ENCODE results near the gene TMEM271. TPM values are rescaled to one million over a fixed set of nuclear protein-coding genes. Genes with fewer than 3 reads are reported as not detected.
"Not testable (repeated sequence)": the region's sequence is repeated elsewhere in the genome, so short reads cannot be mapped to it uniquely, and the experiment has no call there.

The TMEM271 gene
- total RNA-seq, 1 experiment from 2014 or later = not detected

GRCh38 chr4:610411-611261, 34.5 kb upstream of the TMEM271 start:
- peak; percentile 91 for DNase-seq (ENCODE audit: low read depth)

- DNase-seq (ENCODE audit: low read depth) = no peak
Measured at GRCh38 chr4:609400-610050, 33.4 kb upstream of the TMEM271 start.

GRCh38 chr4:608236-608635, 32.1 kb upstream of the TMEM271 start:
- DNase-seq (ENCODE audit: low read depth) = no peak

- no peak for DNase-seq (ENCODE audit: low read depth)
Measured at GRCh38 chr4:605702-606425, 29.8 kb upstream of the TMEM271 start.

DNA sequence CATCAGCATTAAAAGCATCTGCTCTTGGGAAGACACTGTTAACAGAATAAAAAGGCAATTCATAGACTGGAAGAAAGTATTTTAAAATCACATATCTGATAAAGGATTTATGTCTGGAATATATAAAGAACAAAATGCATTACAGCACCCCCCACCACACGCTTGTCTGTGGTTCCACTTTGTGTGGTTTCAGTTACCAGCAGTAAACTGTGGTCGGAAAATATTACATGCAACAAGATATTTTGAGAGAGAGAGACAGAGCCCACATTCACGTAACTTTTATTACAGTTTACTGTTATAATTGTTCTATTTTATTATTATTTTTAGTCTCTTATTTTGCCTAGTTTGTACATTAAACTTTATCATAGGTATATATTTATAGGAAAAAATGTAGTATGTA, 28.0 kb upstream of the TMEM271 start:
- DNase-seq (ENCODE audit: low read depth) = no peak

GRCh38 chr4:602559-602942, 26.5 kb upstream of the TMEM271 start:
- DNase-seq (ENCODE audit: low read depth) = peak; percentile 30

- DNase-seq (ENCODE audit: low read depth) = no peak
Measured at GRCh38 chr4:601612-602558, 25.8 kb upstream of the TMEM271 start.

- DNase-seq (ENCODE audit: low read depth) = no peak
Measured at GRCh38 chr4:600850-601515, 24.9 kb upstream of the TMEM271 start.

DNA sequence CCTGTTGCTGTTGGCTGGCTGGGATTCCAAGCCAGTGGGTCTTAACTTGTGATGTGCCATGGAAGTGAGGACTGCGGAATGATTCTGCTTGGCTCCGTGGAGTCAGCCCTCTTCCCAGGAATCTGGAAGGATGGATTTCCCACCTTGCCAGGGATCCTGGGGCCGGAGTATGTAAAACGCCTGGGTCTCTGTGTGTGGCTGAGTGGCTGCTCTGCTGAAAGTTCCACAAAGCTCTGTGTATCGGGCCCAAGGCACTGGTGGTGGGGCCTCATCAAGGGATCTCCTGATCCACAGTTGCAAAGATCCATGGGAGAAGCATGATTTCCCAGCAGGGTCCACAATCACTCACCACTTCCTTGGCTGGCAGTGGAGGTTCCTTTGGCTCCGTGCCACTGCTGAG, 24.1 kb upstream of the TMEM271 start:
- no peak for DNase-seq (ENCODE audit: low read depth)

- DNase-seq (ENCODE audit: low read depth) = no peak
Measured at GRCh38 chr4:598925-599324, 22.8 kb upstream of the TMEM271 start.

DNA sequence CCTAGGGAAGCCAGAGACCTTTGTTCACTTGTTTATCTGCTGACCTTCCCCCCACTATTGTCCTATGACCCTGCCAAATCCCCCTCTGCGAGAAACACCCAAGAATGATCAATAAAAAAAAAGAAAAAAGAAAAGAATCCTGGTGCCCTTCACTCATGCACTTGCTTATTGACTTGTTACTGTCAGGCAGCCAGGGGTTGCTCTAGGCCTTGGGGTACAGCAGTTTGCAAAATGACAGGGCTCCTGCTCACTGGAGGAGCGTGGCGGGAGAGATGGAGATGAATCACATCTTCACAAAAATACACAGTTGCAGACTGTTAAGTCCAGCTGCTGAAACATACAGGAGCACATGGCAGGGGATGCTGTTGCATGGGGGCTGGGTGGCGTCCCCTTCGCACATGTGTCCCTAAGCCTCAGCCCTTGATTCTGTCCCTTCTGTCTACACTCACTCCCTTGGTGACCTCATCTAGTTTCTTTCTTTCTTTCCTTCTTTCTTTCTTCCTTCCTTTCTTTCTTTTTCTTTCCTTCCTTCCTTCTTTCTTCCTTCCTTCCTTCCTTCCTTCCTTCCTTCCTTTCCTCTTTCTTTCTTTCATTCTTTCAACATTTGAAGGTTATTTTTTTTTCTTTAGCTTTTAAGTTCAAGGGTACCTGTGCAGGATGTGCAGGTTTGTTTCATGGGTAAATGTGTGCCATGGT, 16.9 kb upstream of the TMEM271 start:
- DNase-seq (ENCODE audit: low read depth) = no peak

DNA sequence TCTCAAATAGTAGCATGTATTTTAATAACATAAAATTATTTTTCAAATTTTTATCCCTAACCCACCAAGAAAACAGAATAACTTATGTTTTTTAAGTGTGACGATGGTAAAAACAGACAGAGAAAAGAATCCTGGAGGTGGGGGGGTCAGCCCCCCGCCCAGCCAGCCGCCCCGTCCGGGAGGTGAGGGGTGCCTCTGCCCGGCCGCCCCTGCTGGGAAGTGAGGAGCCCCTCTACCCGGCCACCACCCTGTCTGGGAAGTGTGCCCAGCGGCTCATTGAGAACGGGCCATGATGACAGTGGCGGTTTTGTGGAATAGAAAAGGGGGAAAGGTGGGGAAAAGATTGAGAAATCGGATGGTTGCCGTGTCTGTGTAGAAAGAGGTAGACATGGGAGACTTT, 16.1 kb upstream of the TMEM271 start:
- DNase-seq (ENCODE audit: low read depth) = not testable (repeated sequence)

- no peak for DNase-seq (ENCODE audit: low read depth)
Measured at GRCh38 chr4:590313-590841, 14.3 kb upstream of the TMEM271 start.

GRCh38 chr4:589219-589963, 13.3 kb upstream of the TMEM271 start:
- no peak for DNase-seq (ENCODE audit: low read depth)

DNA sequence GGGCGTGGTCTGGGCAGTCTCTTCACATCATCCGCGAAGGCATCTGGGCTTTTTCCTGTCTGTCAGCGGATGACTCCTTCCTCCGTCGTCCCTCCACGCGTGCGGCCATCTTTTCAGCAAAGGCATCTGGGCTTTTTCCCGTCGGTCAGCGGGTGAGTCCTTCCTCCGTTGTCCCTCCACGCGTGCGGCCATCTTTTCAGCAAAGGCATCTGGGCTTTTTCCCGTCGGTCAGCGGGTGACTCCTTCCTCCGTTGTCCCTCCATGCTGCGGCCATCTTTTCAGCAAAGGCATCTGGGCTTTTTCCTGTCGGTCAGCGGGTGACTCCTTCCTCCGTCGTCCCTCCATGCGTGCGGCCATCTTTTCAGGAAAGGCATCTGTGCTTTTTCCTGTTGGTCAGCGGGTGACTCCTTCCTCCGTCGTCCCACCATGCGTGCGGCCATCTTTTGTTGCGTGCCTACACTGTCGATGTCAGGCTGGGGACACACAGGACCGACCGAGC, 12.3 kb upstream of the TMEM271 start:
- no peak for DNase-seq (ENCODE audit: low read depth)

GRCh38 chr4:587671-588350, 11.7 kb upstream of the TMEM271 start:
- DNase-seq (ENCODE audit: low read depth) = no peak

- DNase-seq (ENCODE audit: low read depth) = no peak
Measured at GRCh38 chr4:583820-584219, 7.7 kb upstream of the TMEM271 start.

- DNase-seq (ENCODE audit: low read depth) = no peak
Measured at GRCh38 chr4:581753-582361, 5.8 kb upstream of the TMEM271 start.
